A673 (cell line): ENCODE data around the gene CABLES1. TPM values are rescaled to one million over a fixed set of nuclear protein-coding genes. Genes with fewer than 3 reads are reported as not detected.
"Not testable (repeated sequence)": the region's sequence is repeated elsewhere in the genome, so short reads cannot be mapped to it uniquely, and the experiment has no call there.

Experiments used
- BruUV-seq: library from RNA; stranded (reverse); fragments of 400-500 nt; replicated peaks from 2 replicates; lab custom pipeline; 2021; lab: Mats Ljungman, UMichigan
- CTCF ChIA-PET: fragments of 300-600 bp; sonication (Branson Sonifier 250); formaldehyde crosslinking; loops from one replicate; lab custom pipeline; 2022; ENCODE audit warnings: antibody characterized with exemption; lab: Charles Lee
- POLR2A ChIA-PET: fragments of 300-600 bp; sonication (Branson Sonifier 250); formaldehyde crosslinking; loops from one replicate; lab custom pipeline; 2022; ENCODE audit warnings: antibody characterized with exemption; ENCODE audit not compliant: low non-redundant PET; lab: Charles Lee
- DNase-seq: peaks from one replicate; pipeline ENCODE4 v3.0.0-alpha.2; 2015; ENCODE audit warnings: low spot score
- H3K27ac ChIP-seq: fragments of 200-600 bp; sonication (generic); 2 replicates; pipeline ENCODE4 v1.5.1; 2016; ENCODE audit warnings: mixed run types, low read depth, mild to moderate bottlenecking, mixed read lengths, antibody characterized with exemption, low read length; ENCODE audit not compliant: poor library complexity, severe bottlenecking
- H3K27me3 ChIP-seq: fragments of 200-600 bp; sonication (generic); replicated peaks from 2 replicates; pipeline ENCODE4 v1.6.1; 2017; ENCODE audit warnings: mixed run types, low read depth, mild to moderate bottlenecking, mixed read lengths, antibody characterized with exemption, low read length; ENCODE audit not compliant: insufficient read depth, poor library complexity
- H3K36me3 ChIP-seq: fragments of 200-600 bp; sonication (generic); 2 replicates; pipeline ENCODE4 v1.6.1; 2016; ENCODE audit warnings: mixed run types, mild to moderate bottlenecking, mixed read lengths, antibody characterized with exemption, low read length; ENCODE audit not compliant: insufficient read depth, poor library complexity, severe bottlenecking
- H3K4me1 ChIP-seq: fragments of 200-600 bp; sonication (generic); 2 replicates; pipeline ENCODE4 v1.6.1; 2017; ENCODE audit warnings: mixed run types, mild to moderate bottlenecking, mixed read lengths, antibody characterized with exemption, low read length; ENCODE audit not compliant: insufficient read depth, poor library complexity, severe bottlenecking
- H3K4me3 ChIP-seq: fragments of 200-600 bp; sonication (generic); 2 replicates; pipeline ENCODE4 v1.5.1; 2016; ENCODE audit warnings: low read depth, mixed run types, mild to moderate bottlenecking, mixed read lengths, low read length; ENCODE audit not compliant: poor library complexity, severe bottlenecking
- H3K9me3 ChIP-seq: fragments of 200-600 bp; sonication (generic); 2 replicates; pipeline ENCODE4 v1.6.1; 2016; ENCODE audit warnings: mixed run types, low read depth, mild to moderate bottlenecking, mixed read lengths, antibody characterized with exemption, low read length; ENCODE audit not compliant: poor library complexity, severe bottlenecking
- CTCF ChIP-seq: fragments of 300-800, 200-600 bp; sonication (generic); conservative IDR thresholded peaks from 2 replicates; pipeline ENCODE4 v1.5.1; 2017; ENCODE audit warnings: low read depth, mild to moderate bottlenecking, antibody characterized with exemption, low read length, moderate library complexity, mixed read lengths
- EZH2 ChIP-seq: fragments of 200-600 bp; sonication (generic); IDR thresholded peaks from 2 replicates; pipeline ENCODE4 v1.6.1; 2017; ENCODE audit warnings: borderline replicate concordance, low read depth, mild to moderate bottlenecking, mixed read lengths, antibody characterized with exemption, low read length; ENCODE audit not compliant: poor library complexity, severe bottlenecking
- intact Hi-C: fragments of 100-400 bp; cut with micrococcal nuclease; formaldehyde crosslinking; loops from one replicate; pipeline ENCODE4 v1.10.0; 2022; ENCODE audit not compliant: unreplicated experiment
- total RNA-seq: library from RNA; stranded (reverse); gene quantifications from 2 replicates; pipeline ENCODE4 v1.2.3, GENCODE V29; 2021

Gene CABLES1
- total RNA-seq, 1 experiment from 2014 or later = 7.2 TPM

GRCh38 chr18:23282437-23282781 is 147.1 kb downstream of the CABLES1 start:
- no peaks in the 10 kb centered on the region for H3K36me3 ChIP-seq
- intact Hi-C loops = no loop called here
- H3K27me3 ChIP-seq = no peaks in the 10 kb centered on the region
- DNase-seq = no peak
- BruUV-seq = no TSS peak
- ChIA-PET POLR2A (no interaction called here), CTCF (no interaction called here)
- no peak overlapping the region for H3K27ac ChIP-seq
- no peaks in the 10 kb centered on the region for H3K9me3 ChIP-seq
- no peak for TF ChIP-seq CTCF
- no peak overlapping the region for H3K4me3 ChIP-seq
- no peaks in the 10 kb centered on the region for H3K4me1 ChIP-seq

- DNase-seq = no peak
- intact Hi-C loops = no loop called here
- H3K27ac ChIP-seq = no peak overlapping the region
- TF ChIP-seq EZH2 (no peak), CTCF (no peak)
- no peaks in the 10 kb centered on the region for H3K27me3 ChIP-seq
- H3K4me1 ChIP-seq = no peaks in the 10 kb centered on the region
- ChIA-PET POLR2A (no interaction called here), CTCF (no interaction called here)
- H3K36me3 ChIP-seq = no peaks in the 10 kb centered on the region
- no peaks in the 10 kb centered on the region for H3K9me3 ChIP-seq
- no peak overlapping the region for H3K4me3 ChIP-seq
- BruUV-seq = no TSS peak
These were observed 148.7 kb downstream of the CABLES1 start for GRCh38 chr18:23283916-23284430.

- TF ChIP-seq EZH2 (no peak), CTCF (no peak)
- H3K27me3 ChIP-seq = no peaks in the 10 kb centered on the region
- no peak for DNase-seq
- H3K4me1 ChIP-seq = no peaks in the 10 kb centered on the region
- no peaks in the 10 kb centered on the region for H3K36me3 ChIP-seq
- intact Hi-C loops = no loop called here
- H3K9me3 ChIP-seq = no peaks in the 10 kb centered on the region
- H3K4me3 ChIP-seq = no peak overlapping the region
- ChIA-PET CTCF (no interaction called here), POLR2A (no interaction called here)
- no peak overlapping the region for H3K27ac ChIP-seq
- no TSS peak for BruUV-seq
These were observed 149.3 kb downstream of the CABLES1 start for GRCh38 chr18:23284629-23285028.

GRCh38 chr18:23285581-23285980 is 150.3 kb downstream of the CABLES1 start:
- POLR2A ChIA-PET, H3K27ac ChIP-seq, H3K4me1 ChIP-seq, CTCF ChIA-PET, H3K27me3 ChIP-seq, H3K4me3 ChIP-seq, BruUV-seq, DNase-seq, H3K9me3 ChIP-seq, H3K36me3 ChIP-seq, intact Hi-C loops: not testable (repeated sequence)
